Keratinocyte (primary cell): Measurements from ENCODE around the gene SORL1. TPM values are rescaled to one million over a fixed set of nuclear protein-coding genes. Genes with fewer than 3 reads are reported as not detected.

Experiments
- DNase-seq: peaks from one replicate; pipeline ENCODE4 v3.0.0-alpha.2; 2011; ENCODE audit warnings: low read depth, missing footprints, low spot score
- FAIRE-seq: peaks from 2 replicates; lab custom pipeline; 2011; peaks lifted over from hg19 to GRCh38; lab: Jason Lieb, UNC
- H2AFZ ChIP-seq: 2 replicates; pipeline ENCODE4 v1.6.0; 2012; ENCODE audit warnings: low read length, control low read depth, inconsistent platforms; ENCODE audit not compliant: control insufficient read depth
- H3K27ac ChIP-seq: 2 replicates; pipeline ENCODE4 v1.5.1; 2011; ENCODE audit warnings: low read length; ENCODE audit not compliant: control insufficient read depth, insufficient read depth
- H3K27me3 ChIP-seq: 3 replicates; pipeline ENCODE4 v1.6.0; 2011; ENCODE audit warnings: low read length; ENCODE audit not compliant: control insufficient read depth, insufficient read depth; ENCODE audit errors: extremely low read depth
- H3K36me3 ChIP-seq, 2 experiments: 2 replicates in 1 of 2; 3 replicates in 1 of 2; pipeline ENCODE4 v1.5.1; 2011; ENCODE audit warnings: low read length in 2 of 2, mild to moderate bottlenecking in 1 of 2; ENCODE audit not compliant: control insufficient read depth in 2 of 2, insufficient read depth in 2 of 2; ENCODE audit errors: extremely low read depth in 1 of 2
- H3K4me1 ChIP-seq: 3 replicates; pipeline ENCODE4 v1.5.1; 2011; ENCODE audit warnings: low read length; ENCODE audit not compliant: control insufficient read depth, insufficient read depth; ENCODE audit errors: extremely low read depth
- H3K4me2 ChIP-seq: 3 replicates; pipeline ENCODE4 v1.6.0; 2011; ENCODE audit warnings: low read depth, low read length; ENCODE audit not compliant: control insufficient read depth, insufficient read depth; ENCODE audit errors: extremely low read depth
- H3K4me3 ChIP-seq, 3 experiments: fragments of 200-600 bp in 1 of 3; sonication (generic) in 1 of 3; 2 replicates in 2 of 3; 3 replicates in 1 of 3; pipeline ENCODE4 v1.5.1; 2011 to 2016; ENCODE audit warnings: low read length in 3 of 3, mild to moderate bottlenecking in 3 of 3, control low read depth in 2 of 3, inconsistent platforms in 1 of 3, low read depth in 1 of 3, mixed read lengths in 1 of 3, mixed run types in 1 of 3, moderate library complexity in 1 of 3; ENCODE audit not compliant: control insufficient read depth in 2 of 3, insufficient read depth in 2 of 3; ENCODE audit errors: extremely low read depth in 1 of 3
- H3K79me2 ChIP-seq: 2 replicates; pipeline ENCODE4 v1.6.0; 2012; ENCODE audit warnings: low read length; ENCODE audit not compliant: control insufficient read depth, insufficient read depth
- H3K9ac ChIP-seq: 3 replicates; pipeline ENCODE4 v1.6.0; 2011; ENCODE audit warnings: low read length; ENCODE audit not compliant: control insufficient read depth, insufficient read depth; ENCODE audit errors: extremely low read depth
- H3K9me1 ChIP-seq: 3 replicates; pipeline ENCODE4 v1.6.0; 2011; ENCODE audit warnings: low read length; ENCODE audit not compliant: control insufficient read depth, insufficient read depth; ENCODE audit errors: extremely low read depth
- H3K9me3 ChIP-seq: 2 replicates; pipeline ENCODE4 v1.5.1; 2012; ENCODE audit warnings: low read depth, low read length; ENCODE audit not compliant: control insufficient read depth
- H4K20me1 ChIP-seq: 3 replicates; pipeline ENCODE4 v1.6.0; 2011; ENCODE audit warnings: low read length; ENCODE audit not compliant: control insufficient read depth, insufficient read depth; ENCODE audit errors: extremely low read depth
- CTCF ChIP-seq, 3 experiments: IDR thresholded peaks in 1 of 3; conservative IDR thresholded peaks in 1 of 3; optimal IDR thresholded peaks in 1 of 3; 2 replicates in 2 of 3; 3 replicates in 1 of 3; pipeline versions ENCODE3 to v1.5.1; 2011; ENCODE audit warnings: low read length in 3 of 3, mild to moderate bottlenecking in 3 of 3, moderate library complexity in 2 of 3, control low read depth in 1 of 3, inconsistent platforms in 1 of 3; ENCODE audit not compliant: insufficient read depth in 2 of 3; ENCODE audit errors: extremely low read depth in 1 of 3
- EZH2 ChIP-seq: IDR thresholded peaks from one replicate; pipeline ENCODE4 v1.6.1; 2012; ENCODE audit warnings: inconsistent platforms, mild to moderate bottlenecking, low read length, moderate library complexity
- dilution Hi-C: fragments of 300-500 bp; cut with MboI; formaldehyde crosslinking; loops from one replicate; pipeline ENCODE4 v1.7.0; 2020; ENCODE audit warnings: low sequenced_read_pairs; ENCODE audit not compliant: extremely low pct_ligation_motif_present
- polyA plus RNA-seq, 5 experiments: library from polyadenylated mRNA; depleted of rRNA in 3 of 5; stranded (reverse) in 3 of 5; stranded (forward) in 1 of 5; unstranded in 1 of 5; fragments of >200 nt; gene quantifications; 1 replicate in 1 of 5; 2 replicates in 3 of 5; 3 replicates in 1 of 5; pipeline versions ENCODE4 v1.2.1 to v1.2.3, GENCODE V29; 2011 to 2012; ENCODE audit warnings: missing spikeins in 2 of 5, low read depth in 1 of 5, low replicate concordance in 1 of 5

SORL1 gene
- polyA plus RNA-seq, 1 donor (not counting 4 experiments of a cell fraction or from before 2014, with no cell fraction given), result 38.9 TPM

GRCh38 chr11:121521145-121522042, 69.3 kb downstream of the SORL1 start:
- no peak for DNase-seq
- no peaks in the 10 kb centered on the region for H3K9me1 ChIP-seq
- TF ChIP-seq CTCF (optimal IDR thresholded peaks at IDR 0.05 in 1 of 3, IDR thresholded peaks at IDR 0.05 in 1 of 3, conservative IDR thresholded peaks at IDR 0.05 in 1 of 3; ENCODE audit: extremely low read depth in 1 of 3, insufficient read depth in 2 of 3, low read length in 3 of 3), result no peak
- no peak for TF ChIP-seq EZH2
- dilution Hi-C loops, result no loop called here
- H3K4me1 ChIP-seq, result peaks cover 29% of the 10 kb centered on the region
- peak overlapping the region in 1 of 3 experiments; percentile 15 for H3K4me3 ChIP-seq
- peaks cover 1 to 12% of the 10 kb centered on the region in 2 experiments for H3K36me3 ChIP-seq
- H3K79me2 ChIP-seq, result no peaks in the 10 kb centered on the region
- FAIRE-seq, result peak; percentile 82
- H3K27me3 ChIP-seq, result no peaks in the 10 kb centered on the region
- no peaks in the 10 kb centered on the region for H3K9me3 ChIP-seq
- peak overlapping the region; percentile 45 for H3K9ac ChIP-seq
- no peak overlapping the region for H2AFZ ChIP-seq
- H4K20me1 ChIP-seq, result no peaks in the 10 kb centered on the region
- H3K4me2 ChIP-seq, result peak overlapping the region; percentile 69
- peak overlapping the region; percentile 94 for H3K27ac ChIP-seq

GRCh38 chr11:121522043-121522941, 70.2 kb downstream of the SORL1 start:
- no peaks in the 10 kb centered on the region for H3K27me3 ChIP-seq
- no peaks in the 10 kb centered on the region for H3K9me3 ChIP-seq
- peaks cover 1 to 12% of the 10 kb centered on the region in 2 experiments for H3K36me3 ChIP-seq
- H2AFZ ChIP-seq, result no peak overlapping the region
- H4K20me1 ChIP-seq, result no peaks in the 10 kb centered on the region
- dilution Hi-C loops, result no loop called here
- H3K27ac ChIP-seq, result peak overlapping the region; percentile 94
- DNase-seq, result no peak
- H3K4me2 ChIP-seq, result peak overlapping the region; percentile 69
- H3K4me1 ChIP-seq, result peaks cover 29% of the 10 kb centered on the region
- H3K9ac ChIP-seq, result peak overlapping the region; percentile 39
- peak; percentile 67 for FAIRE-seq
- no peaks in the 10 kb centered on the region for H3K79me2 ChIP-seq
- no peaks in the 10 kb centered on the region for H3K9me1 ChIP-seq
- no peak overlapping the region for H3K4me3 ChIP-seq
- no peak for TF ChIP-seq EZH2
